GM20431 (cell line): ENCODE results near the gene PARP11.

Experiments
- in situ Hi-C: fragments of 300-500 bp; cut with MseI, MboI; formaldehyde crosslinking; loops from one replicate; pipeline ENCODE4 v1.15.0; 2020; ENCODE audit warnings: low sequenced_read_pairs; ENCODE audit not compliant: unreplicated experiment

Gene PARP11

GRCh38 chr12:3790642-3791041, 82.6 kb downstream of the PARP11 start:
- in situ Hi-C loops, result no loop called here

GRCh38 chr12:3789838-3790237, 83.4 kb downstream of the PARP11 start:
- in situ Hi-C loops, result loop anchor here (10.0 kb wide), 1 partner anchor 495 kb away; no protein-coding TSS in a partner anchor

GRCh38 chr12:3777206-3777809, 95.9 kb downstream of the PARP11 start:
- in situ Hi-C loops, result no loop called here

GRCh38 chr12:3775385-3776035, 97.7 kb downstream of the PARP11 start:
- in situ Hi-C loops, result no loop called here

GRCh38 chr12:3772380-3772779, 100.8 kb downstream of the PARP11 start:
- in situ Hi-C loops, result no loop called here

GRCh38 chr12:3771853-3772252, 101.3 kb downstream of the PARP11 start:
- in situ Hi-C loops, result no loop called here

DNA sequence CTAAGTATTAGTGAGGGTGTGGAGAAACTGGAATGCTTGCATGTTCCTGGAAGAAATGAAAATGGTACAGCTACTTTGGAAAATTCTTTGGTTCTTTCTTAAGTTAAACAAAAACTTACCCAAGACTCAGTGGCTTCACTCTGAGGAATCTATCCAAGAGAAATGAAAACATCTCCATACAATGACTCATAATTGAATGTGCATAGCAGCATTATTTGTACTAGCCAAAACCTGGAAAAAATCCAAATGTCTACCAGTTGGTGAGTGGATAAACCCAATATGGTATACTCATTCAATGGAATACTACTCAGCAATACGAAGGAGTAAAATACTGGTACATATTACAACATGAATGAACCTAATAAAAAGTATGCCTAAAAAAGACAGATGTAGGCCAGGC, 102.3 kb downstream of the PARP11 start:
- in situ Hi-C loops, result no loop called here

- in situ Hi-C loops, result no loop called here
These were observed 104.2 kb downstream of the PARP11 start for GRCh38 chr12:3768911-3769447.

DNA sequence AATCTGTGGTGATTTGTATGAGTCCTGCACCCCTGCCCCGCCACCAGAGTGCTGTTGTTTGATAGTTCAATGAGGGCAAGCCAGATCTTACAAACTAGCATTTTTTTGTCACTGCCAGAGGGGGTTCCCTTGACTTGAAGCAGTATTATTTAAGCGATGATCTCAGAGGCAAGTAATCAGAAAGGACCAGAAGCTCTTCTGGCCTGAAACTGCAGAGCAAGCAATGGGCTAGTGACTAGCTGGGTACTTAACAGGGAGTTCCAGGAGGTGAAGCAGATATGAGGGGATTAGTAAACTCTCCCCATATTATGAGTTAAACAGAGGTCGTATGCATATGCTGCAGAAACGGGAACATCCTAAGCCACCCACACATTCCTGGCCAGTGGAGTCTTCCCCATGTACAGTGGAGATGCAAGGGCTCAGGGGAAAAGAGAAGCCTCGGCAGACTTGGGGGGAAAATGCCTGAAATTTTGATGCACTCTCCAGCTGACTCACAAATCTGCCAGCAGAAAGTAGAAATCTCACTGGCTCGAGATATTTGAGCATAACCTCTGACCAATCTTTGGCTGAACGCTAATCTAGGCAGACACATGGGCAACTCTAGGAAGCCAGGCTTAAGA, 112.0 kb downstream of the PARP11 start:
- in situ Hi-C loops, result no loop called here

GRCh38 chr12:3759878-3760277, 113.3 kb downstream of the PARP11 start:
- in situ Hi-C loops, result no loop called here
